Activated T-cell treated with anti-CD3 and anti-CD28 coated beads, Interleukin-2, amount 50 U/mL, for 1 hour (primary cell): ENCODE results near the gene GTF2F1.
"Not testable (repeated sequence)": the region's sequence is repeated elsewhere in the genome, so short reads cannot be mapped to it uniquely, and the experiment has no call there.

ENCODE experiments used
- DNase-seq: peaks from one replicate; pipeline ENCODE4 v3.0.0-alpha.2; 2020

GTF2F1 gene, protein sequence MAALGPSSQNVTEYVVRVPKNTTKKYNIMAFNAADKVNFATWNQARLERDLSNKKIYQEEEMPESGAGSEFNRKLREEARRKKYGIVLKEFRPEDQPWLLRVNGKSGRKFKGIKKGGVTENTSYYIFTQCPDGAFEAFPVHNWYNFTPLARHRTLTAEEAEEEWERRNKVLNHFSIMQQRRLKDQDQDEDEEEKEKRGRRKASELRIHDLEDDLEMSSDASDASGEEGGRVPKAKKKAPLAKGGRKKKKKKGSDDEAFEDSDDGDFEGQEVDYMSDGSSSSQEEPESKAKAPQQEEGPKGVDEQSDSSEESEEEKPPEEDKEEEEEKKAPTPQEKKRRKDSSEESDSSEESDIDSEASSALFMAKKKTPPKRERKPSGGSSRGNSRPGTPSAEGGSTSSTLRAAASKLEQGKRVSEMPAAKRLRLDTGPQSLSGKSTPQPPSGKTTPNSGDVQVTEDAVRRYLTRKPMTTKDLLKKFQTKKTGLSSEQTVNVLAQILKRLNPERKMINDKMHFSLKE

GRCh38 chr19:6393074-6393982 lies at the start of gene GTF2F1:
Gene GTF2F1 (minus strand): TSS chr19:6393164. CDS start chr19:6392995, 169 bp downstream.
- DNase-seq, result peak; percentile 94

DNA sequence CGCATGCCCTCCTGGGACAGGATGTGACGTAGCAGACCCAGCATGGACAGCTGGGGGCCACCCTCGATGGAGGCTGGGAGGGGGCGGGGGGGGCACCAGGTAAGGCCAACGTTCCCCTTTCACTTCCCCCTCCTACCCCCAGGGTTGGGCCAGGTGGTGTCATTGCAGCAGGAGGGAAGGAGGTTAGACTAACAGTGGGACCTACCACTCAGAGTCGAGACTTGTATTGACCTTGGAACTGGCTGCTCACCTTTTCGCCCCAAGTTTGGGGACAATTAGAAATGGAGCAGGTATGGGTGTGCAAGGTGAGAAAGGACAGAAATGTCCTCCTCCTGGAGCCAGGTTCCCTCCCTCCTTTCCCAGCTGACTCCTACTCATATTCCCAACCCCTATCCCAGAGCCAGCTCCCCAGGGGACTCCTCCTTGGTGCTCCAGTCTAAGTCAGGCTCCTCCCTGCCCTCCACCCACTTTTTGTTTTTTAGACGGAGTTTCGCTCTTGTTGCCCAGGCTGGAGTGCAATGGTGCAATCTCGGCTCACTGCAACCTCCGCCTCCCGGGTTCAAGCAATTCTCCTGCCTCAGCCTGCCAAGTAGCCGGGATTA lies 49.2 kb upstream of the GTF2F1 start:
- no peak for DNase-seq

DNA sequence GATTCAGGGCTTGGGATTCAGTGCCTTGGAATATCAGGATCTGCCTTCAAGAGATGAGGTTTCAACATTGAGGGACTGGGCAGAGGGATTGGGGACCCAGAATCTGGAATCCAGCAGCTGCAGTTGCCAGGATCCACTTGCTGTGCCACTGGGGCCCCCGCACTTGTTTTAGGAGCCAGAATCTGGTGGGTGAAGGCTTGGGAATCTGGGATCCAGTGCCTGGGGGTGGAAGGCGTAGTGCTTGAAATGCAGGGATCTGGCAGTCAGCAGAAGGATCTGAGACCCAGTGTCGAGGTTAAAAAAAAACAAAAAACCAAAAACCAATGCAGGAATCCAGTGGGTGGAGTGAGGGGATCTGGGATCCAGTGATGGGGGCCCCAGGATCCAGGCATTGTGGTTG lies 47.9 kb upstream of the GTF2F1 start:
- DNase-seq, result no peak

GRCh38 chr19:6439743-6440142 lies 46.8 kb upstream of the GTF2F1 start:
- no peak for DNase-seq

DNA sequence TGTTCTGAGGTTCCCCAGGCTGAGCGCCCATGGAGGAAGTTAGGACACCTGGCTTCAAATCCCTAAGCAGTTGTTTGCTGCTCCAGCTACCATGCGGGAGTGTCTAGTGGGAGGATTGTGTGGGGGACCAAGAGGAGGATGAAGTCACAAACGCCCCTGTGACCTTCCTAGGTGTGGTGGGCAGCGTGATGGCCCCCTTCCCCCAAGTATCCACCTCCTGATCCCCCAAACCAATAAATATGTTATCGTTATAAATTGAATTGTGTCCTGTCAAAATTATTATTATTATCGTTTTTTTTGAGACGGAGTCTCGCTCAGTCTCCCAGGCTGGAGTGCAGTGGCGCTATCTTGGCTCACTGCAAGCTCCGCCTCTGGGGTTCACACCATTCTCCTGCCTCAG lies 40.7 kb upstream of the GTF2F1 start, which contains the start of gene SLC25A41:
Gene SLC25A41 (minus strand): TSS at position 101 of the 400 bp plus-strand sequence. CDS start 70 bp downstream, at position 31.
- DNase-seq, result no peak

- no peak for DNase-seq
These were observed 40.2 kb upstream of the GTF2F1 start for GRCh38 chr19:6433165-6433564.

- no peak for DNase-seq
These were observed 38.9 kb upstream of the GTF2F1 start for GRCh38 chr19:6431891-6432290.

DNA sequence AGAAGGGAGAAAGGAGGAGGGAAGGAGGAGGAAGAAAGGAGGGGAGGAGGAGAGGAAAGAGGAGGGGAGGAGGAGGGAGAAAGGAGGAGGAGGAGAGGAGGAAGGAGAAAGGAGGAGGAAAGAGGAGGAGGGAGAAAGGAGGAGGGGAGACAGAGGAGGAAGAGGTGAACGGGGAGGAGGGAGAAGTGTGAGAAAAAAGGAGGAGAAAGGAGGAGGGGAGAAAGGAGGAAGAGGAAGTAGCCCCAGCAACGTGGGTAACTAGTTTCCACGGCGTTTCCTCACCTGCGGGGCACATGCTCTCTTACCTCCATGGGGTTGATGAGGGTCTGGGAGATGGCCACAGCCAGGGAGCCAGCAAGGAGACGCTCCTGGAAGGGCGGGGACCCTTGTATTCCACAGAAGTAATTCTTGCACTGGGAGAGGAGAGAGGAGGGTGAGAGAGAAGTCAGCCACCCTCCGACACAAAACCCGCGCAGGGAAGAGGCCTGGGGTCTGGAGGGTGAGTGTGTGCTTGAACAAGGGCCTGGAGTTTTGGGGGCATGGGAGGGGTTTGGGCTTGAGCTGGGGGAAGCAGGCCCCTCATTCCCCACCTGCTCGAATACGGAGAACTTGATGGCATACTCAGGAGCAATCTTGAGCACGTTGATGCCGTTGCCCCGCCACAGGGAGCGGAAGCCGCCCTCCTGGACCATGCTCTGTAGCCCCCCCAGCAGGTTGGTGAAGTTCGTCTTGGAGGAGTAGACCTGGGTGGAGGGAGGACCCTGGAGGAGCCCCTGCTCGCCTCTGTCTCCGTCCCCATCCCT lies 36.7 kb upstream of the GTF2F1 start:
- DNase-seq, result no peak

- not testable (repeated sequence) for DNase-seq
These were observed 35.9 kb upstream of the GTF2F1 start for GRCh38 chr19:6428692-6429418.

- no peak for DNase-seq
These were observed 34.2 kb upstream of the GTF2F1 start for GRCh38 chr19:6427131-6427530.

DNA sequence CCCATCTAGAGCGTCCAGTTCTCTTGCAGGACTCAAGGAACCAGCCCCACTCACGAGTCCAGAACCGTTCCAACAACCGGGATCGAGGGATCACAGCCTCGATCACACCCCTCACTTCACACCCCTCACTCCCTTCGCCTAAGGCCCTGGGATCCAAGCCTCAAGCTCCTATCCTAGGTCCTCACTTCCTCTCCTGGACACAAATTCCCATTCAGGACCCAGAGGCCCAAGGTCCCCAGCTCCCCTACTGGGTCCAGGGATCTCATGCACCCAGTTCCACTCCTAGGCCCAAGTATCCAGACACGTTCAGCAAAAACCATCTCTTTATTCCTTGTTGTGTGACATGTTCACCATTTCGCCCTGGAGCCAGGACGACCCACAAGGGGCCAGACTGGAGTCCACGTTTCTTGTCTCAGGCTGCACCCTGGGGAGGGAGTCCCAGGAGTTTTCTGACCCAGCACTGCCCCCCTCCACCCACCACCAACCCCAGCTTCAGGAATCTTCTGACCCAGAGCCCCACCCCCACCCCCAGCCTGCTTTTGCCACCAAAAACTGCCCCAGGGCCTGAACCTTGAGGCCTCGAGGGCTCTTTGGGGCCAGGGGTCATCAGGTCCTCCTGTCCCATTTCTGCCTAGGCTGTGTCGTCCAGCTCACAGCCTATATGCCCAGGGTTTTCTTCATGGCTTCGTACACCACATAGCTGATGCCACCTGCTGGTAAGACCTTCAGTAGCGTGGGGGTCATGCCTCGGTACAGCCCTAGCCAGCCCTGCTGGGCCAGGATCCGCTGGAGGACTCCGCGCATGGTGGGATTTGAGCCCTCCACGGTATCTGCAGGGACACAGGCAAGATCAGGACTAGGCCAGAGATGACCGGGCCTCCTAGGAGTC lies 33.0 kb upstream of the GTF2F1 start:
- DNase-seq, result no peak

GRCh38 chr19:6424939-6425731 lies 32.2 kb upstream of the GTF2F1 start:
- peak; percentile 97 for DNase-seq

- peak; percentile 49 for DNase-seq
These were observed 31.4 kb upstream of the GTF2F1 start, which contains the start of gene KHSRP for GRCh38 chr19:6424195-6424938. Gene KHSRP (minus strand): TSS chr19:6424811. CDS start chr19:6424701, 110 bp downstream.

GRCh38 chr19:6423499-6424194 lies 30.7 kb upstream of the GTF2F1 start:
- peak; percentile 42 for DNase-seq

DNA sequence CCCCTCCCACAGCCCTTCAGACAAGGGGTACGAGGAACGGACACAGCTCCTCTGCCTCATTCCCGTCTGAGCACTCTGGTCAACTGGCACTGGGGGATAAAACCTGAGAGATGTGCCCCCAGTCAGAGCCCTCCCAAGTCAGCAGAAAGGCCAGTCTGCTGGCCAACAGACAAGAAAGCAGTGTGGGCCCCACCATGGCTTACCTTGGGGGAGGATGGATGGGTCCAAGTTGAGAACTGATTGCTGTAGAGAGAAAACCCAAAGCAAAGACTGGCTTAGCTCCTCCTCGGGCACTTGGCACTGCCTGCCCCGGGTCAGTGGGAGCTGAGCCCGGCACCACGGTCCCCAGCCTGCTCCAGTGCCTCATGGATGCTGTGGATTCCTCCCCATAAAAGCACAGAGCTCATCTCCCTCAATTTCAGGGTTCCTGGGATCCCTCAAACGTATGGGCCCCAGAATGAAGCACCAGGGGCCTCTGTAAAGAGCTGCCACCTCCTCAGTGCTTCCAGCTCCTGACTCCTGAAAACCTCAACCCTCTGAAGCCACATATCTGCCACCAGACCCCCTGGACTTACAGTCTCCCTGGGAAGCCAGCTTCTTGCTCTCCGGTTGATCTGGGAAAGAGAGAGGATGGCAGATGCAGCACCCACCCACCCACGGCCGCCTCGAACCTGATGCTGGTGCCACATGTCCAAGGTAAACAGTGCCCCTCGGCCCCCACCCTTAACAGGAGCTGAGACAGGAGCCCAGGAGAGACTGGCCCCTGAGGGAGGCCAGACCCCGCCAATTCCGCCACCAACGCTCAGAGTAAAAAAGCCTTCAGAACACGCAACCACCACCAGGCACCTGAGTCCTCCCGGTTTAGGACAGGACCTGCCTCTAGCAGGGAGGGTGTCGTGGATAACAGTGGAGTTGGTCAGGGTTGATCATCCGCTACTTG lies 28.4 kb upstream of the GTF2F1 start:
- no peak for DNase-seq

- DNase-seq, result no peak
These were observed 25.6 kb upstream of the GTF2F1 start for GRCh38 chr19:6418562-6418932.
